Measurements from ENCODE around the gene ARL15.

ARL15 gene

GRCh38 chr5:53900677-53901076, 409.7 kb downstream of the ARL15 start:
- no peak for ATAC-seq (replicated peaks)
- no peak for DNase-seq
- H3K36me3 Mint-ChIP-seq (ENCODE audit: insufficient read depth): no peaks in the 10 kb centered on the region
- H3K4me3 Mint-ChIP-seq: no peak overlapping the region
- H3K4me1 Mint-ChIP-seq (ENCODE audit: low read depth in 2 of 2): peaks cover 0 to 2% of the 10 kb centered on the region in 2 donors
- H3K9me3 Mint-ChIP-seq: no peaks in the 10 kb centered on the region
- peak overlapping the region in 1 of 2 donors; percentile 49 for H3K27ac Mint-ChIP-seq
- H3K27me3 Mint-ChIP-seq: no peaks in the 10 kb centered on the region

- Mint-ChIP-seq H3K27me3 (no peaks in the 10 kb centered on the region), H3K4me3 (no peak overlapping the region), H3K27ac (no peak overlapping the region), H3K9me3 (no peaks in the 10 kb centered on the region), H3K4me1 (ENCODE audit: low read depth in 2 of 2) (no peaks in the 10 kb centered on the region), H3K36me3 (ENCODE audit: insufficient read depth) (peaks cover 4% of the 10 kb centered on the region)
- DNase-seq (no peak), ATAC-seq (replicated peaks) (no peak)
Observed at GRCh38 chr5:53895091-53895683, 415.2 kb downstream of the ARL15 start.

- Mint-ChIP-seq H3K9me3 (no peaks in the 10 kb centered on the region), H3K27me3 (no peaks in the 10 kb centered on the region), H3K4me1 (ENCODE audit: low read depth in 2 of 2) (no peaks in the 10 kb centered on the region), H3K4me3 (no peak overlapping the region), H3K36me3 (ENCODE audit: insufficient read depth) (peaks cover 4% of the 10 kb centered on the region), H3K27ac (no peak overlapping the region)
- no peak for ATAC-seq (replicated peaks)
- DNase-seq: no peak
Observed at GRCh38 chr5:53893626-53894025, 416.7 kb downstream of the ARL15 start.

- H3K4me3 Mint-ChIP-seq: no peak overlapping the region
- no peak for DNase-seq
- ATAC-seq (replicated peaks): no peak
- H3K27ac Mint-ChIP-seq: peak overlapping the region in 1 of 2 donors; percentile 35
- no peaks in the 10 kb centered on the region for H3K4me1 Mint-ChIP-seq (ENCODE audit: low read depth in 2 of 2)
- no peaks in the 10 kb centered on the region for H3K9me3 Mint-ChIP-seq
- H3K27me3 Mint-ChIP-seq: no peaks in the 10 kb centered on the region
- peaks cover 4% of the 10 kb centered on the region for H3K36me3 Mint-ChIP-seq (ENCODE audit: insufficient read depth)
Observed at GRCh38 chr5:53892224-53892623, 418.1 kb downstream of the ARL15 start.

GRCh38 chr5:53891159-53891558, 419.2 kb downstream of the ARL15 start:
- no peaks in the 10 kb centered on the region for H3K9me3 Mint-ChIP-seq
- no peak overlapping the region for H3K27ac Mint-ChIP-seq
- no peaks in the 10 kb centered on the region for H3K27me3 Mint-ChIP-seq
- no peak for DNase-seq
- H3K4me3 Mint-ChIP-seq: no peak overlapping the region
- no peaks in the 10 kb centered on the region for H3K4me1 Mint-ChIP-seq (ENCODE audit: low read depth in 2 of 2)
- peaks cover 6% of the 10 kb centered on the region for H3K36me3 Mint-ChIP-seq (ENCODE audit: insufficient read depth)
- ATAC-seq (replicated peaks): no peak

GRCh38 chr5:53890490-53890889, 419.9 kb downstream of the ARL15 start:
- Mint-ChIP-seq H3K36me3 (ENCODE audit: insufficient read depth) (peaks cover 10% of the 10 kb centered on the region), H3K27ac (no peak overlapping the region), H3K9me3 (no peaks in the 10 kb centered on the region), H3K4me3 (no peak overlapping the region), H3K4me1 (ENCODE audit: low read depth in 2 of 2) (no peaks in the 10 kb centered on the region), H3K27me3 (no peaks in the 10 kb centered on the region)
- DNase-seq (no peak), ATAC-seq (replicated peaks) (no peak)

GRCh38 chr5:53884844-53885243, 425.5 kb downstream of the ARL15 start:
- Mint-ChIP-seq H3K36me3 (ENCODE audit: insufficient read depth) (peaks cover 5% of the 10 kb centered on the region), H3K4me1 (ENCODE audit: low read depth in 2 of 2) (no peaks in the 10 kb centered on the region), H3K9me3 (no peaks in the 10 kb centered on the region), H3K27ac (peak overlapping the region in 1 of 2 donors; percentile 71), H3K4me3 (no peak overlapping the region), H3K27me3 (no peaks in the 10 kb centered on the region)
- ATAC-seq (replicated peaks): no peak
- DNase-seq: no peak

- no peak for ATAC-seq (replicated peaks)
- no peaks in the 10 kb centered on the region for H3K4me1 Mint-ChIP-seq (ENCODE audit: low read depth in 2 of 2)
Observed at GRCh38 chr5:53884417-53884816, 426.0 kb downstream of the ARL15 start.

GRCh38 chr5:53882676-53883031, 427.7 kb downstream of the ARL15 start:
- Mint-ChIP-seq H3K4me3 (no peak overlapping the region), H3K27ac (no peak overlapping the region), H3K4me1 (ENCODE audit: low read depth in 2 of 2) (no peaks in the 10 kb centered on the region), H3K9me3 (no peaks in the 10 kb centered on the region), H3K27me3 (no peaks in the 10 kb centered on the region), H3K36me3 (ENCODE audit: insufficient read depth) (peaks cover 5% of the 10 kb centered on the region)
- DNase-seq (no peak), ATAC-seq (replicated peaks) (no peak)

More at GRCh38 chr5:53884417-53884816, 426.0 kb downstream of the ARL15 start:
- no peak overlapping the region for H3K4me3 Mint-ChIP-seq
- H3K9me3 Mint-ChIP-seq: no peaks in the 10 kb centered on the region
- no peak for DNase-seq
- no peaks in the 10 kb centered on the region for H3K27me3 Mint-ChIP-seq
- peaks cover 5% of the 10 kb centered on the region for H3K36me3 Mint-ChIP-seq (ENCODE audit: insufficient read depth)
- peak overlapping the region in 1 of 2 donors; percentile 71 for H3K27ac Mint-ChIP-seq

- DNase-seq (no peak), ATAC-seq (replicated peaks) (no peak)
- no peaks in the 10 kb centered on the region for H3K4me1 Mint-ChIP-seq (ENCODE audit: low read depth in 2 of 2)
- no peaks in the 10 kb centered on the region for H3K9me3 Mint-ChIP-seq
- peaks cover 5% of the 10 kb centered on the region for H3K36me3 Mint-ChIP-seq (ENCODE audit: insufficient read depth)
- H3K27ac Mint-ChIP-seq: no peak overlapping the region
- no peaks in the 10 kb centered on the region for H3K27me3 Mint-ChIP-seq
- H3K4me3 Mint-ChIP-seq: no peak overlapping the region
Observed at GRCh38 chr5:53882006-53882675, 428.2 kb downstream of the ARL15 start.

- no peaks in the 10 kb centered on the region for H3K36me3 Mint-ChIP-seq (ENCODE audit: insufficient read depth)
- DNase-seq (no peak), ATAC-seq (replicated peaks) (no peak)
- H3K4me3 Mint-ChIP-seq: no peak overlapping the region
- peaks cover 0 to 2% of the 10 kb centered on the region in 2 donors for H3K9me3 Mint-ChIP-seq
- H3K27ac Mint-ChIP-seq: no peak overlapping the region
- no peaks in the 10 kb centered on the region for H3K27me3 Mint-ChIP-seq
- H3K4me1 Mint-ChIP-seq (ENCODE audit: low read depth in 2 of 2): no peaks in the 10 kb centered on the region
Observed at GRCh38 chr5:53879708-53880323, 430.6 kb downstream of the ARL15 start.

GRCh38 chr5:53878015-53878414, 432.4 kb downstream of the ARL15 start:
- Mint-ChIP-seq H3K4me3 (no peak overlapping the region), H3K36me3 (ENCODE audit: insufficient read depth) (no peaks in the 10 kb centered on the region), H3K4me1 (ENCODE audit: low read depth in 2 of 2) (no peaks in the 10 kb centered on the region), H3K9me3 (peaks cover 0 to 4% of the 10 kb centered on the region in 2 donors), H3K27ac (peak overlapping the region in 1 of 2 donors; percentile 20), H3K27me3 (no peaks in the 10 kb centered on the region)
- DNase-seq (no peak), ATAC-seq (replicated peaks) (no peak)

- no peaks in the 10 kb centered on the region for H3K27me3 Mint-ChIP-seq
- ATAC-seq (replicated peaks) (no peak), DNase-seq (no peak)
- no peaks in the 10 kb centered on the region for H3K4me1 Mint-ChIP-seq (ENCODE audit: low read depth in 2 of 2)
- no peak overlapping the region for H3K4me3 Mint-ChIP-seq
- no peak overlapping the region for H3K27ac Mint-ChIP-seq
- no peaks in the 10 kb centered on the region for H3K36me3 Mint-ChIP-seq (ENCODE audit: insufficient read depth)
- H3K9me3 Mint-ChIP-seq: peaks cover 0 to 4% of the 10 kb centered on the region in 2 donors
Observed at GRCh38 chr5:53877243-53877642, 433.1 kb downstream of the ARL15 start.

GRCh38 chr5:53874409-53874808, 436.0 kb downstream of the ARL15 start:
- ATAC-seq (replicated peaks) (no peak), DNase-seq (no peak)
- H3K27ac Mint-ChIP-seq: no peak overlapping the region
- no peaks in the 10 kb centered on the region for H3K4me1 Mint-ChIP-seq (ENCODE audit: low read depth in 2 of 2)
- no peaks in the 10 kb centered on the region for H3K36me3 Mint-ChIP-seq (ENCODE audit: insufficient read depth)
- H3K9me3 Mint-ChIP-seq: peaks cover 0 to 4% of the 10 kb centered on the region in 2 donors
- no peaks in the 10 kb centered on the region for H3K27me3 Mint-ChIP-seq
- H3K4me3 Mint-ChIP-seq: no peak overlapping the region

Measured in effector memory CD8-positive, alpha-beta T cell (primary cell).